Panc1 (cell line): ENCODE data around the gene MGAT1.

ENCODE experiments used
- CTCF ChIP-seq: fragments of 450-650 bp; IDR thresholded peaks from 2 replicates; pipeline ENCODE4 v1.5.1; 2017; ENCODE audit warnings: mild to moderate bottlenecking
- POLR2AphosphoS5 ChIP-seq: IDR thresholded peaks from 2 replicates; pipeline ENCODE4 v1.6.1; 2012; ENCODE audit warnings: mild to moderate bottlenecking, low read depth, low read length, moderate library complexity

- TF ChIP-seq CTCF (no peak), POLR2AphosphoS5 (no peak)
Observed at GRCh38 chr5:180817893-180818674, 15.5 kb upstream of the MGAT1 start.
